ENCODE measurements around the gene COL27A1.

GRCh38 chr9:114161513-114161912 is 6.2 kb downstream of the COL27A1 start:
- TF ChIP-seq CTCF (conservative IDR thresholded peaks at IDR 0.05; ENCODE audit: low read length) (no peak), EZH2phosphoT487 (IDR thresholded peaks at IDR 0.05; ENCODE audit: borderline replicate concordance, low read depth, low read length) (no peak)
